CD4-positive, alpha-beta memory T cell (primary cell): ENCODE data around the gene GALNTL6. TPM values are rescaled to one million over a fixed set of nuclear protein-coding genes. Genes with fewer than 3 reads are reported as not detected.
A peak's percentile ranks its signal among the peaks of the same experiment; 100 is the strongest.
"Not testable (repeated sequence)": the region's sequence is repeated elsewhere in the genome, so short reads cannot be mapped to it uniquely, and the experiment has no call there.

Experiments used
- CTCF ChIA-PET: fragments of 350-600 bp; sonication (Branson Sonifier 250); formaldehyde crosslinking; loops from one replicate; lab custom pipeline; 2021; ENCODE audit warnings: inconsistent platforms; ENCODE audit not compliant: partially characterized antibody; lab: Charles Lee
- POLR2A ChIA-PET: fragments of 350-600 bp; sonication (Branson Sonifier 250); formaldehyde crosslinking; loops from one replicate; lab custom pipeline; 2021; ENCODE audit not compliant: partially characterized antibody; lab: Charles Lee
- DNase-seq, 5 donors: peaks; one replicate each; pipeline versions ENCODE4 v3.0.0 to v3.0.0-alpha.2; 2020 to 2022; ENCODE audit warnings: mixed read lengths in 1 of 5
- H3K27ac ChIP-seq: one replicate; pipeline ENCODE4 v1.7.0; 2013; ENCODE audit warnings: low read depth, low read length
- H3K27me3 ChIP-seq: 2 replicates; pipeline ENCODE4 v1.7.0; 2013; ENCODE audit warnings: mild to moderate bottlenecking, low read length, moderate library complexity; ENCODE audit not compliant: insufficient read depth
- H3K36me3 ChIP-seq: 2 replicates; pipeline ENCODE4 v1.7.0; 2013; ENCODE audit warnings: mild to moderate bottlenecking, low read length, moderate library complexity; ENCODE audit not compliant: insufficient read depth
- H3K4me1 ChIP-seq: 2 replicates; pipeline ENCODE4 v1.7.0; 2013; ENCODE audit warnings: mild to moderate bottlenecking, low read length, moderate library complexity; ENCODE audit not compliant: insufficient read depth
- H3K4me3 ChIP-seq, 2 donors: one replicate each; pipeline ENCODE4 v1.7.0; 2013; ENCODE audit warnings: low read length in 2 of 2, mild to moderate bottlenecking in 1 of 2
- H3K9me3 ChIP-seq, 2 donors: one replicate each; pipeline ENCODE4 v1.7.0; 2013; ENCODE audit warnings: low read length in 2 of 2, control low read depth in 1 of 2; ENCODE audit not compliant: control insufficient read depth in 1 of 2
- H3K27ac Mint-ChIP-seq, 7 donors: one replicate each; pipeline ENCODE4 v1.8.0; 2020 to 2021; ENCODE audit warnings: mixed read lengths in 7 of 7, mild to moderate bottlenecking in 6 of 7, inconsistent platforms in 3 of 7, moderate library complexity in 3 of 7
- H3K27me3 Mint-ChIP-seq, 2 donors: one replicate each; pipeline ENCODE4 v1.8.0; 2020 to 2021; ENCODE audit warnings: mixed read lengths in 2 of 2
- H3K36me3 Mint-ChIP-seq, 2 donors: one replicate each; pipeline ENCODE4 v1.8.0; 2020 to 2021; ENCODE audit warnings: mixed read lengths in 2 of 2, inconsistent platforms in 1 of 2, mild to moderate bottlenecking in 1 of 2
- H3K4me1 Mint-ChIP-seq, 4 donors: one replicate each; pipeline ENCODE4 v1.8.0; 2020 to 2021; ENCODE audit warnings: mixed read lengths in 4 of 4, mild to moderate bottlenecking in 1 of 4
- H3K4me3 Mint-ChIP-seq, 8 donors: one replicate each; pipeline ENCODE4 v1.8.0; 2020 to 2021; ENCODE audit warnings: mixed read lengths in 8 of 8, mild to moderate bottlenecking in 7 of 8, moderate library complexity in 6 of 8, inconsistent platforms in 3 of 8
- H3K9me3 Mint-ChIP-seq, 8 donors: one replicate each; pipeline ENCODE4 v1.8.0; 2020 to 2021; ENCODE audit warnings: mixed read lengths in 8 of 8, mild to moderate bottlenecking in 5 of 8, inconsistent platforms in 3 of 8, moderate library complexity in 1 of 8
- intact Hi-C: fragments of 100-400 bp; cut with micrococcal nuclease; formaldehyde crosslinking; loops from one replicate; pipeline ENCODE4 v1.15.1; 2023
- polyA plus RNA-seq, 2 donors: library from polyadenylated mRNA; unstranded; fragments of 300-500 nt; fragmentation: Illumina TruSeq; gene quantifications; one replicate each; pipeline ENCODE4 v1.2.3, GENCODE V29; 2021
- total RNA-seq, 2 experiments: library from RNA; stranded (reverse); gene quantifications; one replicate each; pipeline ENCODE4 v1.2.3, GENCODE V29; 2021

Gene GALNTL6
- total and polyA plus RNA-seq, 4 experiments from 2014 or later: not detected

DNA sequence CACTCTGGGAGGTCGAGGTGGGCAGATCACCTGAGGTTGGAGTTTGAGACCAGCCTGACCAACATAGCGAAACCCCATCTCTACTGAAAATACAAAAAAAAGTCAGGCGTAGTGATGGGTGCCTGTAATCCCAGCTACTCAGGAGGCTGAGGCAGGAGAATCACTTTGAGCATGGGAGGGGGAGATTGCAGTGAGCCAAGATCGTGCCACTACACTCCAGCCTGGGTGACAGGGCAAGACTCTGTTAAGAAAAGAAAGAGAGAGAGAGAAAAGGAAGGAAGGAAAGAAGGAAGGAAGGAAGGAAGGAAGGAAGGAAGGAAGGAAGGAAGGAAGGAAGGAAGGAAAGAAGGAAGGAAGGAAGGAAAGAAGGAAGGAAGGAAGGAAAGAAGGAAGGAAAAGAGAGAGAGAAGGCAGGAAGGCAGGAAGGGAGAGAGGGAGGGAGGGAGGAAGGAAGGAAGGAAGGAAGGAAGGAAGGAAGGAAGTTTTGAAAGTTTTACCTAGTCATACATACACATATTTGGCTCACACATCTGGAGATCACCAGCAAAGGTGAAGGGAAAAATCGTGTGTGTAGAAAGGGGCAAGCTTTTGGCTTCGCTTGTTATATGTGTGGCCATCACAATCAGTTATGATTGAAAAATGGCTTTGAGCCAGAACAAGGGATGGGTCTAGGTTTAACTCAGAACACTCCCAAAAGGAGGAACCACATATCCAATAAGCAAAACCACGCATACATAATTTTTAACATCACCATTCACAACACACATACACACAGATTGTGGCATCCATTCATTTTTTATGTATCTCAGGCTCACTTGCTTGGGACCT is 1208.8 kb downstream of the GALNTL6 start:
- intact Hi-C loops, H3K9me3 ChIP-seq, DNase-seq, H3K36me3 Mint-ChIP-seq, H3K36me3 ChIP-seq, H3K27ac ChIP-seq, H3K27me3 Mint-ChIP-seq, H3K4me1 Mint-ChIP-seq, H3K4me3 ChIP-seq, H3K9me3 Mint-ChIP-seq, H3K4me1 ChIP-seq, H3K4me3 Mint-ChIP-seq, H3K27me3 ChIP-seq, POLR2A ChIA-PET: not testable (repeated sequence)
- H3K27ac Mint-ChIP-seq: peak overlapping the region in 3 of 7 donors; percentile 37 to 73 (median 63)
- CTCF ChIA-PET: interaction anchor here (2.2 to 4.3 kb wide), 4 partner anchors 9 to 280 kb away, joined by 5 to 49 read pairs (median 30); no protein-coding TSS in a partner anchor

DNA sequence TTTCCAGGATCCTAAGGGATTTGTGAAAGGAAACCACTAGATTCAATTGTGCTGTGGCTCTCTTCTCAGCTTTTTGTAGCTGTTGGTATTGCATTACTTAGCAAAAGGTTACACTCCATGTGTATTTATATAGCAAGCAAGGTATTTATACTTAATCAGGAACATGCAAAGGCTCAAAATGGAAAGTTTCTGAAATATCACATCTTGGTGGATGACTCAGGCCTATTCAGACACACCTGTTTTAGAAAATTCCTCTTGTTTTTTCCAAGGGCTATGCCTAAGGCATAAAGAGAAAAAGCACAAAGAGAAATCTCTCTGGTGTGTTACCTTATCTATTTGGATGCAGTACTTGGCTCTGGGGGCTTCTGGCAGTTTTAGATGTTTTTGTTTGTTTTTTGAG is 1211.0 kb downstream of the GALNTL6 start:
- no peaks in the 10 kb centered on the region for H3K36me3 Mint-ChIP-seq
- DNase-seq: no peak
- no peak overlapping the region for H3K27ac Mint-ChIP-seq
- no peaks in the 10 kb centered on the region for H3K4me1 ChIP-seq
- intact Hi-C loops: loop anchor here (2.0 kb wide), 2 partner anchors 241 to 393 kb away; no protein-coding TSS in a partner anchor
- H3K4me3 ChIP-seq: no peak overlapping the region
- no peak overlapping the region for H3K4me3 Mint-ChIP-seq
- ChIA-PET CTCF (interaction anchor here (0.8 to 4.3 kb wide), 9 partner anchors 11 to 277 kb away, joined by 3 to 49 read pairs (median 4); no protein-coding TSS in a partner anchor), POLR2A (no interaction called here)
- H3K9me3 ChIP-seq: no peaks in the 10 kb centered on the region
- peaks cover 2 to 3% of the 10 kb centered on the region in 2 donors for H3K27me3 Mint-ChIP-seq
- no peak overlapping the region for H3K27ac ChIP-seq
- no peaks in the 10 kb centered on the region for H3K9me3 Mint-ChIP-seq
- H3K27me3 ChIP-seq: peaks cover 4% of the 10 kb centered on the region
- H3K4me1 Mint-ChIP-seq: peaks cover 0 to 2% (median 0%) of the 10 kb centered on the region in 4 donors
- H3K36me3 ChIP-seq: no peaks in the 10 kb centered on the region

DNA sequence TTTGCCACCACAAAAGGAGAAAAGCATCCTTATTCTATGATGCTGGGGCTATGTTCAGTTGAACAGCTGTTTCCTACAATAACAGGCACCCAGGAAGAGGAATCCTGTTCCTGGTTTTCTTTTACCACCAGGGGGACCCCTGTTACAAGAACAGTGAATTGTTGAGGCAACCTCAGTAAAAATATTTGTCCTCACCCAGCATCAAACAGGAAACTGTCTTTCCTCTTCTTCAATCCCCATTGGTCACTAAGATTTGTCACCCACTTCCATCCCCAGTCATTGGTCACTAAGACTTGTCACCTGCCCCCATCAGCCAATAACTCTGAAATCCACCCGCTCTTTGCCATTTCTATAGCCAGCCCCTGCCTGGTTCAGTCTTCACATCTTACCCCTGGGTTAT is 1211.9 kb downstream of the GALNTL6 start:
- Mint-ChIP-seq H3K9me3 (no peaks in the 10 kb centered on the region), H3K4me1 (peaks cover 0 to 2% (median 0%) of the 10 kb centered on the region in 4 donors), H3K4me3 (no peak overlapping the region), H3K27ac (no peak overlapping the region), H3K27me3 (peaks cover 2 to 3% of the 10 kb centered on the region in 2 donors), H3K36me3 (no peaks in the 10 kb centered on the region)
- Histone ChIP-seq H3K27me3 (peaks cover 4% of the 10 kb centered on the region), H3K9me3 (no peaks in the 10 kb centered on the region), H3K36me3 (no peaks in the 10 kb centered on the region), H3K4me1 (no peaks in the 10 kb centered on the region), H3K4me3 (no peak overlapping the region), H3K27ac (no peak overlapping the region)
- ChIA-PET POLR2A (no interaction called here), CTCF (interaction anchor here (0.8 to 4.3 kb wide), 5 partner anchors 12 to 276 kb away, joined by 3 to 49 read pairs (median 9); no protein-coding TSS in a partner anchor)
- peak in 4 of 5 donors; percentile 32 to 42 (median 37) for DNase-seq
- intact Hi-C loops: loop anchor here (1.0 to 2.0 kb wide), 4 partner anchors 232 to 392 kb away; no protein-coding TSS in a partner anchor

GRCh38 chr4:173037242-173037641 is 1224.0 kb downstream of the GALNTL6 start:
- H3K9me3 Mint-ChIP-seq: peaks cover 0 to 2% (median 0%) of the 10 kb centered on the region in 8 donors
- Histone ChIP-seq H3K9me3 (no peaks in the 10 kb centered on the region), H3K4me1 (no peaks in the 10 kb centered on the region), H3K36me3 (no peaks in the 10 kb centered on the region), H3K27ac (no peak overlapping the region), H3K27me3 (no peaks in the 10 kb centered on the region), H3K4me3 (no peak overlapping the region)
- no peak overlapping the region for H3K27ac Mint-ChIP-seq
- no peaks in the 10 kb centered on the region for H3K36me3 Mint-ChIP-seq
- H3K4me3 Mint-ChIP-seq: no peak overlapping the region
- no peak for DNase-seq
- peaks cover 14 to 19% of the 10 kb centered on the region in 2 donors for H3K27me3 Mint-ChIP-seq
- ChIA-PET CTCF (interaction anchor here (0.8 to 2.0 kb wide), 3 partner anchors 10 to 252 kb away, joined by 3 to 8 read pairs (median 4); no protein-coding TSS in a partner anchor), POLR2A (no interaction called here)
- intact Hi-C loops: no loop called here
- peaks cover 0 to 2% (median 1%) of the 10 kb centered on the region in 4 donors for H3K4me1 Mint-ChIP-seq

DNA sequence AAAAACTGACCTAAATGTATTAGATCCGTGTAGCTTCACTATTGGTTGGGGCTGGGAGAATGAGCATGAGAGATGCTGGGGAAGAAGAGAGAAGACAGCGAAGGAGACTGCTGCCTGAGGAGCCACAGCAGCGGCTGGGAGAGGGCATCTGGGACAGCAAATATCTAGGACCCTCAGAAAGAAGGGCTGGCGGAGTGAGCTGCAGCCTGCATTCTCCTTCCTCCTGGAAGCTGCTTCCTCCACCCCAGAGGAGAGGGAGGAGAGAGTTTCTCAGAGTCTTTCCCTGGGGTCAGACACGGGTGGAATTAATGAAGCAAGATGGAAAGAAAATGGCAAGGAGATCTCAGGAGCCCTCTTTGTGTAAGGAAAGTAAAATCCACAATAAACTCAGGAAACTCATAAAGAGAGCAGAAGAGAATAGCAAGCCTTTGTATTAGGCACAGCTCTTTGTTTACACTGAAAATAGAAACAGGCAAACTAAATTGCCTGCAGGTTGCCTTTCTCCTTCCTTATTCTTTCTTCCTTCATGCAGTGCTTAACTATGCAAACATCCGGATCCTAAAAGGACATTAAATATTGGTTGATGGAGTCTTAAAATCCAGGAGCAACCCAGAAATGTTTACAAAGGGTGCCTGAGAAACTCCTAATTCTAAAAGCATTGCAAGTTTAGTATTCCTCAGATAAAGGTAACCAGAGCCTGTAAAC is 1225.1 kb downstream of the GALNTL6 start:
- Histone ChIP-seq H3K27me3 (no peaks in the 10 kb centered on the region), H3K36me3 (no peaks in the 10 kb centered on the region), H3K4me3 (no peak overlapping the region), H3K27ac (no peak overlapping the region), H3K4me1 (no peaks in the 10 kb centered on the region), H3K9me3 (no peaks in the 10 kb centered on the region)
- Mint-ChIP-seq H3K4me1 (peaks cover 0 to 2% (median 1%) of the 10 kb centered on the region in 4 donors), H3K27ac (no peak overlapping the region), H3K4me3 (no peak overlapping the region), H3K9me3 (peaks cover 0 to 7% (median 0%) of the 10 kb centered on the region in 8 donors), H3K27me3 (peaks cover 17 to 23% of the 10 kb centered on the region in 2 donors), H3K36me3 (no peaks in the 10 kb centered on the region)
- ChIA-PET CTCF (no interaction called here), POLR2A (no interaction called here)
- intact Hi-C loops: no loop called here
- no peak for DNase-seq

DNA sequence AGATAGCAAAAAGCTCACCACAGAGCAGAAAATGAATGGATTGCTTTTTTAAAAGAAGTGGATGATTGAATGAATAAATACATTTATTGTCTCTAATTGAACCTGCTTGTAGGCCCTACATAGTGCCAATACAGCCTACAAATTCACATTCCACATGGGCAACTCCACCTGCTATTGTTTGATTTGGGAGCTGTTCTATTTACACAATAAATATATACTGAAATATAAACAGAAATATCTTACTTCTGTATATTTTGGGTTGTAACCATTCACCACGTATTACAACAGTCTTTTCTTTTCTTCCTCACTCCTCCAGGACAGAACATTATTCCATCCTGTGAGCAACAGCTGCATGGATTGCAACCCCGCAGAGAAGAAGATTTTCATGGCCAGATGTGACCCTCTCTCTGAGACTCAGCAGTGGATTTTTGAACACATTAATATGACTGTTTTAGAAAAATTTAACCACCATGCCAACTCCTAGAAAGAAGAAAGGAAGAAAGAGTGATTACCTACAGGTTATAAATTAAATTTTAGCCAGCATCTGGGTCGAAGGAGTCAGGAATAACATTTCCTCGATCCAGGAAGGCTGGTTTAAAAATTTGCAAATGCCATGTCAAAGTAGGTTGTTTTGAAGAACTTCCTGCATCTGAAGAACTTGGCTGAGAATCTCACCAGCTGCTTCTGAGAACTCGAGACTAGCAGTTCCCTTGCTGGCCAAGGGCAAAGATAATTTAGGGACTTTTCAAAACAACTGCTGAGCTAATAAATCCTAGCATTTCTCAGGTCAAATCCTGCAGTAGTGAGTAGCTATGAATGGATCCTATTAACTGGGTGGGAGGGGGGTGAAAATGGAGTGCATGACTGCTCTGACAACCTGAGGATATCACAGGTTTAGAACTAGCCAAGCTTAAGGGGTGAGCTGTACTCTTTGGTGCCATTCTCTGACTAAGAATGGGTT is 1226.7 kb downstream of the GALNTL6 start:
- Histone ChIP-seq H3K27me3 (no peaks in the 10 kb centered on the region), H3K9me3 (no peaks in the 10 kb centered on the region), H3K36me3 (no peaks in the 10 kb centered on the region), H3K4me3 (no peak overlapping the region), H3K27ac (no peak overlapping the region), H3K4me1 (no peaks in the 10 kb centered on the region)
- Mint-ChIP-seq H3K4me3 (no peak overlapping the region), H3K36me3 (no peaks in the 10 kb centered on the region), H3K27me3 (peaks cover 13 to 22% of the 10 kb centered on the region in 2 donors), H3K27ac (no peak overlapping the region), H3K4me1 (peaks cover 0 to 2% (median 0%) of the 10 kb centered on the region in 4 donors), H3K9me3 (peaks cover 0 to 7% (median 1%) of the 10 kb centered on the region in 8 donors)
- DNase-seq: no peak
- CTCF ChIA-PET: interaction anchor here (1.1 to 1.5 kb wide), 4 partner anchors 9 to 218 kb away, joined by 3 to 6 read pairs (median 4); no protein-coding TSS in a partner anchor
- POLR2A ChIA-PET: no interaction called here
- intact Hi-C loops: no loop called here
